SU-DHL-6 (cell line): Measurements from ENCODE around the gene NHP2.

Source experiments
- H2AFZ ChIP-seq: fragments of 200-600 bp; sonication (generic); 2 replicates; pipeline ENCODE4 v1.6.1; 2014; ENCODE audit warnings: low read depth, mild to moderate bottlenecking, moderate library complexity, mixed read lengths, antibody characterized with exemption, low read length; ENCODE audit not compliant: severe bottlenecking
- H3F3A ChIP-seq: fragments of 200-600 bp; shearing (Covaris generic); 2 replicates; pipeline ENCODE4 v1.6.0; 2016; ENCODE audit warnings: antibody characterized with exemption, mild to moderate bottlenecking; ENCODE audit not compliant: insufficient read depth
- H3K27ac ChIP-seq: fragments of 200-600 bp; sonication (generic); 2 replicates; pipeline ENCODE4 v1.5.1; 2016; ENCODE audit warnings: low read depth, mild to moderate bottlenecking, low read length, moderate library complexity, mixed read lengths
- H3K27me3 ChIP-seq: fragments of 200-600 bp; sonication (generic), shearing (Covaris generic); 2 replicates; pipeline ENCODE4 v1.6.0; 2014; ENCODE audit warnings: mild to moderate bottlenecking, low read length
- H3K36me3 ChIP-seq: fragments of 200-600 bp; sonication (generic); 2 replicates; pipeline ENCODE4 v1.6.1; 2014; ENCODE audit warnings: mild to moderate bottlenecking, low read length, mixed read lengths
- H3K4me2 ChIP-seq: fragments of 300-600, 200-600 bp; shearing (Covaris generic), sonication (generic); 2 replicates; pipeline ENCODE4 v1.6.0; 2014; ENCODE audit warnings: low read length, low read depth, mild to moderate bottlenecking; ENCODE audit not compliant: poor library complexity, severe bottlenecking
- H3K4me3 ChIP-seq: fragments of 200-600 bp; sonication (generic); 2 replicates; pipeline ENCODE4 v1.5.1; 2014; ENCODE audit warnings: antibody characterized with exemption, low read length, mild to moderate bottlenecking, mixed read lengths; ENCODE audit not compliant: insufficient read depth, poor library complexity, severe bottlenecking
- H3K79me2 ChIP-seq: fragments of 200-600 bp; sonication (generic); 2 replicates; pipeline ENCODE4 v1.6.1; 2014; ENCODE audit warnings: mild to moderate bottlenecking, low read length, moderate library complexity; ENCODE audit not compliant: insufficient read depth
- H3K9ac ChIP-seq: fragments of 200-600 bp; sonication (generic); 2 replicates; pipeline ENCODE4 v1.7.0; 2014; ENCODE audit warnings: mild to moderate bottlenecking, low read length
- H3K9me2 ChIP-seq: fragments of 200-600 bp; sonication (generic); replicated peaks from 2 replicates; pipeline ENCODE4 v1.6.1; 2014; ENCODE audit warnings: low read length; ENCODE audit not compliant: insufficient read depth
- H3K9me3 ChIP-seq: fragments of 200-600 bp; sonication (generic); 2 replicates; pipeline ENCODE4 v1.6.1; 2014; ENCODE audit warnings: low read length, mixed read lengths; ENCODE audit not compliant: insufficient read depth
- H4K20me1 ChIP-seq: fragments of 200-600 bp; sonication (generic); 2 replicates; pipeline ENCODE4 v1.6.1; 2014; ENCODE audit warnings: low read depth, mild to moderate bottlenecking, antibody characterized with exemption, low read length, moderate library complexity, mixed read lengths
- CTCF ChIP-seq: fragments of 200-600 bp; sonication (generic); IDR thresholded peaks from one replicate; pipeline ENCODE4 v1.5.1; 2017; ENCODE audit warnings: antibody characterized with exemption, mild to moderate bottlenecking, low read length, moderate library complexity; ENCODE audit not compliant: insufficient read depth, poor library complexity, severe bottlenecking
- EZH2phosphoT487 ChIP-seq: fragments of 200-600 bp; sonication (generic), shearing (Covaris generic); conservative IDR thresholded peaks from 2 replicates; pipeline ENCODE4 v1.6.1; 2018; ENCODE audit warnings: mild to moderate bottlenecking, antibody characterized with exemption, low read length, moderate library complexity, mixed read lengths

The NHP2 gene

DNA sequence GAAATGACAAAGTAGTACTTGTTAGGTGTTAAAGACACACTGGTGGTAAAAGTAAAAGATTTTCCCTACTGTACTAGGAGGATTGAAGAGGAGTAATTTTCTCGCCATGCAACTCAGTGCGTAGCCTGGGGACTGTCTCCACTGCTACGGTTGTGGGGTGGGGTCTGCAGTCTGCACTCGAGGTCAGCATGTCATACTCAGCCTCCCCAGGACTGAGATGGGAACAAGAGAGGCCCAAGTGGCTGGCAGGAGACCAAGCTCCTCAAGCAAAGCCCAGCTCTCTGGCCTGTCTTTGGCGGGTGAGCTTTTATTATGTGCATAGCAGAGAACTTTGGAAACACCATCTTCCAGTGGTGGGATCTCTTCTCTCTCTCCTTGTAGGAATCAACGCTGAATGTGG, 10.4 kb downstream of the NHP2 start:
- Histone ChIP-seq H3K4me2 (no peak overlapping the region), H3K9me2 (no peaks in the 10 kb centered on the region), H3K9me3 (no peaks in the 10 kb centered on the region), H3K36me3 (no peaks in the 10 kb centered on the region), H3K27ac (no peak overlapping the region), H3K27me3 (no peaks in the 10 kb centered on the region), H3K9ac (no peak overlapping the region), H3K79me2 (no peaks in the 10 kb centered on the region; the same call in 1 of the 2 replicates), H2AFZ (no peak overlapping the region), H4K20me1 (no peaks in the 10 kb centered on the region), H3K4me3 (no peak overlapping the region), H3F3A (peaks cover 7% of the 10 kb centered on the region)
- TF ChIP-seq CTCF (no peak), EZH2phosphoT487 (no peak)

DNA sequence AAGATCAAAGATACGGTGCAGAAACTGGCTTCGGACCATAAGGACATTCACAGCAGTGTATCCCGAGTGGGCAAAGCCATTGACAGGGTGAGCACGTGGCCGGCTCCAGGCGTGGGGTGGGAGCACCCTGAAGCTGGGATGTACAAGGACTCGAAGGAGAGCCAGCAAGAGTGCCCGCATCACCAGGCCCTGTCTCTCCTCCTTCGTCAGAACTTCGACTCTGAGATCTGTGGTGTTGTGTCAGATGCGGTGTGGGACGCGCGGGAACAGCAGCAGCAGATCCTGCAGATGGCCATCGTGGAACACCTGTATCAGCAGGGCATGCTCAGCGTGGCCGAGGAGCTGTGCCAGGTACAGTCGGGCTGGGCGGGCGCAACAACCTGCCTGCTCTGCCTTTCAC, 11.0 kb downstream of the NHP2 start:
- Histone ChIP-seq H3K9me2 (no peaks in the 10 kb centered on the region), H3K36me3 (no peaks in the 10 kb centered on the region), H4K20me1 (no peaks in the 10 kb centered on the region; the same call in 1 of the 2 replicates), H3K4me3 (no peak overlapping the region), H3K9ac (no peak overlapping the region), H3K4me2 (no peak overlapping the region), H3K9me3 (no peaks in the 10 kb centered on the region), H3K79me2 (peaks cover 5% of the 10 kb centered on the region), H3K27ac (no peak overlapping the region), H3K27me3 (no peaks in the 10 kb centered on the region), H2AFZ (no peak overlapping the region), H3F3A (peaks cover 7% of the 10 kb centered on the region)
- no peak for TF ChIP-seq EZH2phosphoT487
- TF ChIP-seq CTCF = no peak

- no peaks in the 10 kb centered on the region for H3K36me3 ChIP-seq
- H3K27me3 ChIP-seq = no peaks in the 10 kb centered on the region
- H3F3A ChIP-seq = peaks cover 3% of the 10 kb centered on the region
- no peak overlapping the region for H3K4me3 ChIP-seq
- no peak overlapping the region for H3K4me2 ChIP-seq
- H3K9me2 ChIP-seq = no peaks in the 10 kb centered on the region
- H2AFZ ChIP-seq = no peak overlapping the region
- TF ChIP-seq CTCF (no peak), EZH2phosphoT487 (no peak)
- peaks cover 14% of the 10 kb centered on the region for H3K79me2 ChIP-seq
- H3K9me3 ChIP-seq = no peaks in the 10 kb centered on the region
- H3K27ac ChIP-seq = no peak overlapping the region
- no peak overlapping the region for H3K9ac ChIP-seq
- no peaks in the 10 kb centered on the region; the same call in 1 of the 2 replicates for H4K20me1 ChIP-seq
Observed at GRCh38 chr5:178141550-178141949, 12.1 kb downstream of the NHP2 start.

- Histone ChIP-seq H2AFZ (no peak overlapping the region), H3K27ac (no peak overlapping the region), H3F3A (no peaks in the 10 kb centered on the region), H3K9me3 (no peaks in the 10 kb centered on the region), H3K36me3 (no peaks in the 10 kb centered on the region; the same call in 1 of the 2 replicates), H3K27me3 (no peaks in the 10 kb centered on the region), H3K9ac (no peak overlapping the region), H3K79me2 (peaks cover 45% of the 10 kb centered on the region), H3K9me2 (no peaks in the 10 kb centered on the region), H3K4me2 (no peak overlapping the region), H3K4me3 (no peak overlapping the region), H4K20me1 (no peaks in the 10 kb centered on the region; the same call in 1 of the 2 replicates)
- TF ChIP-seq CTCF (no peak), EZH2phosphoT487 (no peak)
Observed at GRCh38 chr5:178137991-178138390, 15.7 kb downstream of the NHP2 start.
